GM15510 (cell line): ENCODE data around the gene CARMIL3.

Source experiments
- POLR2A ChIP-seq: IDR thresholded peaks from 3 replicates; pipeline ENCODE4 v1.6.1; 2011; ENCODE audit warnings: borderline replicate concordance; ENCODE audit not compliant: insufficient read length; ENCODE audit errors: extremely low read depth

CARMIL3 gene

GRCh38 chr14:24051789-24052655 is at the start of gene CARMIL3:
TSS of gene CARMIL3 (plus strand) at chr14:24052009. CDS start at chr14:24052154, 145 bp downstream.
- peak; percentile 59 for TF ChIP-seq POLR2A

DNA sequence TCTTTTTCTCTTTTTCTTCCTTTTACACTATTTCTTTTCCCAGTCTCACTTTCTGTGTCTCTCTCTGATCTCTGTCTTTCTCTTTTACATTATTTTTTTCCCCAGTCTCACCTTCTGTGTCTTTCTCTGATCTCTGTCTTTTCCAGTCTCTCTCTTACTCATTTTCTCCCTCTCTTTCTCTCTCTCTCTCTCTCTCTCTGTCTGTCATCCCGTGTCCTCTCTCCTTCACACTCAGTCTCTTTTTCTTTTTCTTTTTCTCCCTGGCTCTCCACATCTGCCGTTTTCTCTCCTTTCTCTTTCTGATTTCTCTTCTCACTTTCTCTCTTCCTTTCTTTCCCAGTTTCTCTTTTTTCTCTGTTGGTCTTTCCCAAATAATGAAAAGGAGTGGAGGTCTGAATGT is 40.8 kb upstream of the CARMIL3 start:
- no peak for TF ChIP-seq POLR2A

- TF ChIP-seq POLR2A: no peak
Observed at GRCh38 chr14:24013654-24014514, 37.9 kb upstream of the CARMIL3 start.

DNA sequence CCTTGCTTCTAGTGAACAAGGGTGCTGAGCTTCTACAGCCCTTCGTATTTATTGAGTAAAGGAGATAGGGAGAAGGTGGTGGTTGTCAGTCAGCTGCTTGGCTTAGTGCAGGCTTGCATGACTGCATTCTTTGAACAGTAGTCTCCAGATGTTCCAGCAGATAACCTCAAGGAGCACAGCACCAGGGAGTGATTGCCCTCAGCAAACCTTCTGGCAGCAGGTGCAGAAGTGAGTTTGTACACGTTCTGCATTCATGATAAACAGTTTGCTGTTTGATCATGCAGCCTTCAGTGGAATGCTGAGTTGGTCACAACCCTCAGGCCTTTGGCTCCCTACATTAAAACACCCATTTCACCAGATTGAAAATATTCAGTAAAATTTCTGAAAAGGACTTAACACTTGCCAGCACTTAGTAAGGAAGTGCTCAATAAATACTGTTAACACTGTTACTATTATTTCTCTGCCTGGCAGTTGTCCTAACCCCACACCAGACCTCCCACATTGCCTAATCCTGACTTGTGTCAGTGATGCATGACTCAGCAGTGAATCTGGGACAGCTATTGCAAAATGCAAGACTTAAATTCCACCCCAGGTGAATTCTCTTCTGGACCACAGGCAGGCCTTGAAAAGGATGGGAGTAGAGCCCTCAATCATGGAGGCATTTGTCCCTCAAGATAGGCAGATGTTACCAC is 18.9 kb upstream of the CARMIL3 start:
- no peak for TF ChIP-seq POLR2A

- peak; percentile 31 for TF ChIP-seq POLR2A
Observed at GRCh38 chr14:24036169-24036962, 15.4 kb upstream of the CARMIL3 start.

DNA sequence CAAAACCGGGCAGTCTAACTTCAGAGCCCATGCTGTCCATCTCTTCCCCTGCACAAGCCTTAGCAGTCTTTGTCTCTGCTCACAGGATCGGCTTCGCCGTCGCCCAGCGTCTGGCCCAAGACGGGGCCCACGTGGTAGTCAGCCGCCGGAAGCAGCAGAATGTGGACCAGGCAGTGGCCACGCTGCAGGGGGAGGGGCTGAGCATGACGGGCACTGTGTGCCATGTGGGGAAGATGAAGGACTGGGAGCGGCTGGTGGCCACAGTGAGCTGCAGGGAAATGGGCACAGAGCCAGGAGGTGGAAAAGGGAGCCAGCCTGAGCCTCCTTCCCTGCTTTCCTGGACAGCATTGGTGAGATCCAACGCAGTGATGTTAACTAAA is 14.2 kb upstream of the CARMIL3 start:
- TF ChIP-seq POLR2A: no peak

DNA sequence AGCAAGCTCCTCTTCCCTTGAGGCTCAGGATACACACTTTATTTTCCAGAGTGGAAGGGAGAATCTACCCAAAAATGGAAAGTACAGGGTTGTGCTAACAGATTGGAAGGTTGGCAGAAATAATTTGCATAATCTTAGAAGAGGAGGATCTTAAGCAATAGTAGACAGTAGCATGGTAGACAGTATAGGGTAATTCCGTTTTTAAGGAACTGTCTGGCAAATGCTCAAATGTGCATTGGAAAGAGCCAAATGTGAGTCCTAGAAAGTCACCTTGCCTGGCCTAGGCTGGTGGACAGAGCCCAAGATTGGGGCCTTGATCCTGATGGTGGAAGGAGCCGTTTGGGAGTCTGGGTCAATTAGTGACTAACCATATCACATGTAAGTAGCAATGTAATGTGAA is 13.1 kb upstream of the CARMIL3 start:
- TF ChIP-seq POLR2A: no peak

DNA sequence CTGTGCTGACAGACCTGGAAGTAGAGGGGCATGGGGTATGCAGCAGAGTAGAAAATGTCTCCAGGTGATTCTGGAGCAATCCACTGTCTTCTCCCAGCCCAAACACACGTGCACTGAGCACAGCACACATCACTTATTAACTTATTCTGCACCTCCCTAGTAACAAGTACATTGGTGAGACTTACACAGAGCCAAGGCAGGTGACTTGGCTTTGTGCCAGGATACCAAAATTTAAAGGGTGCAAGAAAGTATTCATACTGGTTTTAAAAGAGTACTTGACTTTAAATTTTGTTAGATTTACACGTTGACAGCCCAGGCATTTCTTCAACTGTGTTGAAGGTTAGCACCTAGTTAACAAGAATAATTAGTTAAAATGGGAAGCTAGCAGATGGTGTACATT is 11.1 kb upstream of the CARMIL3 start:
- TF ChIP-seq POLR2A: no peak

GRCh38 chr14:24042746-24043145 is 9.1 kb upstream of the CARMIL3 start:
- TF ChIP-seq POLR2A: no peak

- no peak for TF ChIP-seq POLR2A
Observed at GRCh38 chr14:24051176-24051788, 527 bp upstream of the CARMIL3 start.

- no peak for TF ChIP-seq POLR2A
Observed at GRCh38 chr14:24052656-24053547, 1.1 kb downstream of the CARMIL3 start.

- TF ChIP-seq POLR2A: no peak
Observed at GRCh38 chr14:24053548-24054323, 1.9 kb downstream of the CARMIL3 start.
